ENCODE measurements around the gene TSGA10IP. TPM values are rescaled to one million over a fixed set of nuclear protein-coding genes. Genes with fewer than 3 reads are reported as not detected.
A peak's percentile ranks its signal among the peaks of the same experiment; 100 is the strongest.

TSGA10IP gene
- total and polyA plus RNA-seq, 2 experiments from 2014 or later = 1.6 to 2.0 TPM

DNA sequence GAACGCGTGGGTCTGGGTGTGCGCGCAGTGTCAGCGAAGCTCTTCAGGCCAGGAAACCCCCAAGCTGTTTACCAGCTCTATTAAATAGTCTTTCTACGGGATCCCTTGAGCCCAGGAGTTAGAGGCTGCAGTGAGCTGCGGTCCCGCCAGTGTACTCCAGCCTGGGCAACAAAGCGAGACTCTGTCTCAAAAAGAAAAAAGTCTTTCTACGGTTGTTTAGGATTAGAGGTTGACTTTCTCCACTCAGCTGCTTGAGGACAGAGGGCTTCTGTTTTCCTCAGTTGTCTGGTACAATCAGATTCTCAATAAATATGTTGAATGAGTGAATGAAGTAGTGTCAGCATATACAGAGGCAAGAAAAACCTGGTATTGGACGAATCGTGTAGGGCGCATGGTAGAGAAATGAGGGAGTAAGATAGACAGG lies 16.9 kb downstream of the TSGA10IP start:
- Mint-ChIP-seq H3K27ac (peak overlapping the region; percentile 20), H3K9me3 (peaks cover 2% of the 10 kb centered on the region; the same call in 1 of the 3 replicates), H3K27me3 (ENCODE audit: insufficient read depth, low read depth, poor library complexity) (peaks cover 15% of the 10 kb centered on the region), H3K4me3 (peak overlapping the region; percentile 96), H3K4me1 (peaks cover 17% of the 10 kb centered on the region), H3K36me3 (ENCODE audit: low read depth) (peaks cover 34% of the 10 kb centered on the region)
- ATAC-seq = no peak
- peaks cover 8% of the 10 kb centered on the region for H3K4me1 ChIP-seq (ENCODE audit: insufficient read depth)
- H3K36me3 ChIP-seq (ENCODE audit: insufficient read depth) = no peaks in the 10 kb centered on the region; the same call in 1 of the 2 replicates
- TF ChIP-seq, protein P1, sequence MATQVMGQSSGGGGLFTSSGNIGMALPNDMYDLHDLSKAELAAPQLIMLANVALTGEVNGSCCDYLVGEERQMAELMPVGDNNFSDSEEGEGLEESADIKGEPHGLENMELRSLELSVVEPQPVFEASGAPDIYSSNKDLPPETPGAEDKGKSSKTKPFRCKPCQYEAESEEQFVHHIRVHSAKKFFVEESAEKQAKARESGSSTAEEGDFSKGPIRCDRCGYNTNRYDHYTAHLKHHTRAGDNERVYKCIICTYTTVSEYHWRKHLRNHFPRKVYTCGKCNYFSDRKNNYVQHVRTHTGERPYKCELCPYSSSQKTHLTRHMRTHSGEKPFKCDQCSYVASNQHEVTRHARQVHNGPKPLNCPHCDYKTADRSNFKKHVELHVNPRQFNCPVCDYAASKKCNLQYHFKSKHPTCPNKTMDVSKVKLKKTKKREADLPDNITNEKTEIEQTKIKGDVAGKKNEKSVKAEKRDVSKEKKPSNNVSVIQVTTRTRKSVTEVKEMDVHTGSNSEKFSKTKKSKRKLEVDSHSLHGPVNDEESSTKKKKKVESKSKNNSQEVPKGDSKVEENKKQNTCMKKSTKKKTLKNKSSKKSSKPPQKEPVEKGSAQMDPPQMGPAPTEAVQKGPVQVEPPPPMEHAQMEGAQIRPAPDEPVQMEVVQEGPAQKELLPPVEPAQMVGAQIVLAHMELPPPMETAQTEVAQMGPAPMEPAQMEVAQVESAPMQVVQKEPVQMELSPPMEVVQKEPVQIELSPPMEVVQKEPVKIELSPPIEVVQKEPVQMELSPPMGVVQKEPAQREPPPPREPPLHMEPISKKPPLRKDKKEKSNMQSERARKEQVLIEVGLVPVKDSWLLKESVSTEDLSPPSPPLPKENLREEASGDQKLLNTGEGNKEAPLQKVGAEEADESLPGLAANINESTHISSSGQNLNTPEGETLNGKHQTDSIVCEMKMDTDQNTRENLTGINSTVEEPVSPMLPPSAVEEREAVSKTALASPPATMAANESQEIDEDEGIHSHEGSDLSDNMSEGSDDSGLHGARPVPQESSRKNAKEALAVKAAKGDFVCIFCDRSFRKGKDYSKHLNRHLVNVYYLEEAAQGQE (IDR thresholded peaks at IDR 0.05; ENCODE audit: unreplicated experiment) = no peak
- TF ChIP-seq EZH2phosphoT487 (IDR thresholded peaks at IDR 0.05; ENCODE audit: unreplicated experiment) = no peak
- TF ChIP-seq POLR2AphosphoS5 (IDR thresholded peaks at IDR 0.05; ENCODE audit: low read depth) = no peak
- no peak for TF ChIP-seq CREB1 (CRISPR knock-in tag; IDR thresholded peaks at IDR 0.05; ENCODE audit: low read depth)
- no peak for TF ChIP-seq JUNB (IDR thresholded peaks at IDR 0.05; ENCODE audit: unreplicated experiment)
- TF ChIP-seq ZNF331 (CRISPR knock-in tag; IDR thresholded peaks at IDR 0.05; ENCODE audit: low read depth) = no peak
- TF ChIP-seq, protein P2, sequence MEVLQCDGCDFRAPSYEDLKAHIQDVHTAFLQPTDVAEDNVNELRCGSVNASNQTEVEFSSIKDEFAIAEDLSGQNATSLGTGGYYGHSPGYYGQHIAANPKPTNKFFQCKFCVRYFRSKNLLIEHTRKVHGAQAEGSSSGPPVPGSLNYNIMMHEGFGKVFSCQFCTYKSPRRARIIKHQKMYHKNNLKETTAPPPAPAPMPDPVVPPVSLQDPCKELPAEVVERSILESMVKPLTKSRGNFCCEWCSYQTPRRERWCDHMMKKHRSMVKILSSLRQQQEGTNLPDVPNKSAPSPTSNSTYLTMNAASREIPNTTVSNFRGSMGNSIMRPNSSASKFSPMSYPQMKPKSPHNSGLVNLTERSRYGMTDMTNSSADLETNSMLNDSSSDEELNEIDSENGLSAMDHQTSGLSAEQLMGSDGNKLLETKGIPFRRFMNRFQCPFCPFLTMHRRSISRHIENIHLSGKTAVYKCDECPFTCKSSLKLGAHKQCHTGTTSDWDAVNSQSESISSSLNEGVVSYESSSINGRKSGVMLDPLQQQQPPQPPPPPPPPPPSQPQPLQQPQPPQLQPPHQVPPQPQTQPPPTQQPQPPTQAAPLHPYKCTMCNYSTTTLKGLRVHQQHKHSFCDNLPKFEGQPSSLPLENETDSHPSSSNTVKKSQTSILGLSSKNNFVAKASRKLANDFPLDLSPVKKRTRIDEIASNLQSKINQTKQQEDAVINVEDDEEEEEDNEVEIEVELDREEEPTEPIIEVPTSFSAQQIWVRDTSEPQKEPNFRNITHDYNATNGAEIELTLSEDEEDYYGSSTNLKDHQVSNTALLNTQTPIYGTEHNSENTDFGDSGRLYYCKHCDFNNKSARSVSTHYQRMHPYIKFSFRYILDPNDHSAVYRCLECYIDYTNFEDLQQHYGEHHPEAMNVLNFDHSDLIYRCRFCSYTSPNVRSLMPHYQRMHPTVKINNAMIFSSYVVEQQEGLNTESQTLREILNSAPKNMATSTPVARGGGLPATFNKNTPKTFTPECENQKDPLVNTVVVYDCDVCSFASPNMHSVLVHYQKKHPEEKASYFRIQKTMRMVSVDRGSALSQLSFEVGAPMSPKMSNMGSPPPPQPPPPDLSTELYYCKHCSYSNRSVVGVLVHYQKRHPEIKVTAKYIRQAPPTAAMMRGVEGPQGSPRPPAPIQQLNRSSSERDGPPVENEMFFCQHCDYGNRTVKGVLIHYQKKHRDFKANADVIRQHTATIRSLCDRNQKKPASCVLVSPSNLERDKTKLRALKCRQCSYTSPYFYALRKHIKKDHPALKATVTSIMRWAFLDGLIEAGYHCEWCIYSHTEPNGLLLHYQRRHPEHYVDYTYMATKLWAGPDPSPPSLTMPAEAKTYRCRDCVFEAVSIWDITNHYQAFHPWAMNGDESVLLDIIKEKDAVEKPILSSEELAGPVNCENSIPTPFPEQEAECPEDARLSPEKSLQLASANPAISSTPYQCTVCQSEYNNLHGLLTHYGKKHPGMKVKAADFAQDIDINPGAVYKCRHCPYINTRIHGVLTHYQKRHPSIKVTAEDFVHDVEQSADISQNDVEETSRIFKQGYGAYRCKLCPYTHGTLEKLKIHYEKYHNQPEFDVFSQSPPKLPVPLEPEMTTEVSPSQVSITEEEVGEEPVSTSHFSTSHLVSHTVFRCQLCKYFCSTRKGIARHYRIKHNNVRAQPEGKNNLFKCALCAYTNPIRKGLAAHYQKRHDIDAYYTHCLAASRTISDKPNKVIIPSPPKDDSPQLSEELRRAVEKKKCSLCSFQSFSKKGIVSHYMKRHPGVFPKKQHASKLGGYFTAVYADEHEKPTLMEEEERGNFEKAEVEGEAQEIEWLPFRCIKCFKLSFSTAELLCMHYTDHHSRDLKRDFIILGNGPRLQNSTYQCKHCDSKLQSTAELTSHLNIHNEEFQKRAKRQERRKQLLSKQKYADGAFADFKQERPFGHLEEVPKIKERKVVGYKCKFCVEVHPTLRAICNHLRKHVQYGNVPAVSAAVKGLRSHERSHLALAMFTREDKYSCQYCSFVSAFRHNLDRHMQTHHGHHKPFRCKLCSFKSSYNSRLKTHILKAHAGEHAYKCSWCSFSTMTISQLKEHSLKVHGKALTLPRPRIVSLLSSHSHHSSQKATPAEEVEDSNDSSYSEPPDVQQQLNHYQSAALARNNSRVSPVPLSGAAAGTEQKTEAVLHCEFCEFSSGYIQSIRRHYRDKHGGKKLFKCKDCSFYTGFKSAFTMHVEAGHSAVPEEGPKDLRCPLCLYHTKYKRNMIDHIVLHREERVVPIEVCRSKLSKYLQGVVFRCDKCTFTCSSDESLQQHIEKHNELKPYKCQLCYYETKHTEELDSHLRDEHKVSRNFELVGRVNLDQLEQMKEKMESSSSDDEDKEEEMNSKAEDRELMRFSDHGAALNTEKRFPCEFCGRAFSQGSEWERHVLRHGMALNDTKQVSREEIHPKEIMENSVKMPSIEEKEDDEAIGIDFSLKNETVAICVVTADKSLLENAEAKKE (CRISPR knock-in tag; IDR thresholded peaks at IDR 0.05) = no peak
- TF ChIP-seq STAT1 (IDR thresholded peaks at IDR 0.05; ENCODE audit: unreplicated experiment) = no peak
- TF ChIP-seq, protein P3, sequence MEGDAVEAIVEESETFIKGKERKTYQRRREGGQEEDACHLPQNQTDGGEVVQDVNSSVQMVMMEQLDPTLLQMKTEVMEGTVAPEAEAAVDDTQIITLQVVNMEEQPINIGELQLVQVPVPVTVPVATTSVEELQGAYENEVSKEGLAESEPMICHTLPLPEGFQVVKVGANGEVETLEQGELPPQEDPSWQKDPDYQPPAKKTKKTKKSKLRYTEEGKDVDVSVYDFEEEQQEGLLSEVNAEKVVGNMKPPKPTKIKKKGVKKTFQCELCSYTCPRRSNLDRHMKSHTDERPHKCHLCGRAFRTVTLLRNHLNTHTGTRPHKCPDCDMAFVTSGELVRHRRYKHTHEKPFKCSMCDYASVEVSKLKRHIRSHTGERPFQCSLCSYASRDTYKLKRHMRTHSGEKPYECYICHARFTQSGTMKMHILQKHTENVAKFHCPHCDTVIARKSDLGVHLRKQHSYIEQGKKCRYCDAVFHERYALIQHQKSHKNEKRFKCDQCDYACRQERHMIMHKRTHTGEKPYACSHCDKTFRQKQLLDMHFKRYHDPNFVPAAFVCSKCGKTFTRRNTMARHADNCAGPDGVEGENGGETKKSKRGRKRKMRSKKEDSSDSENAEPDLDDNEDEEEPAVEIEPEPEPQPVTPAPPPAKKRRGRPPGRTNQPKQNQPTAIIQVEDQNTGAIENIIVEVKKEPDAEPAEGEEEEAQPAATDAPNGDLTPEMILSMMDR (conservative IDR thresholded peaks at IDR 0.05; ENCODE audit: low read depth in 2 of 2) = no peak
- no peak for TF ChIP-seq ZNF114 (CRISPR knock-in tag; IDR thresholded peaks at IDR 0.05)
- no peak for TF ChIP-seq EZH2 (IDR thresholded peaks at IDR 0.05; ENCODE audit: low read depth, unreplicated experiment)
- no peak for TF ChIP-seq NANOG (IDR thresholded peaks at IDR 0.05; ENCODE audit: borderline replicate concordance)
- TF ChIP-seq, protein P4, sequence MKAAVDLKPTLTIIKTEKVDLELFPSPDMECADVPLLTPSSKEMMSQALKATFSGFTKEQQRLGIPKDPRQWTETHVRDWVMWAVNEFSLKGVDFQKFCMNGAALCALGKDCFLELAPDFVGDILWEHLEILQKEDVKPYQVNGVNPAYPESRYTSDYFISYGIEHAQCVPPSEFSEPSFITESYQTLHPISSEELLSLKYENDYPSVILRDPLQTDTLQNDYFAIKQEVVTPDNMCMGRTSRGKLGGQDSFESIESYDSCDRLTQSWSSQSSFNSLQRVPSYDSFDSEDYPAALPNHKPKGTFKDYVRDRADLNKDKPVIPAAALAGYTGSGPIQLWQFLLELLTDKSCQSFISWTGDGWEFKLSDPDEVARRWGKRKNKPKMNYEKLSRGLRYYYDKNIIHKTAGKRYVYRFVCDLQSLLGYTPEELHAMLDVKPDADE (IDR thresholded peaks at IDR 0.05) = no peak
- peak overlapping the region; percentile 85 for H3K4me3 ChIP-seq
- DNase-seq (ENCODE audit: low spot score) = no peak
- H3K27me3 ChIP-seq (ENCODE audit: insufficient read depth) = no peaks in the 10 kb centered on the region
- peaks cover 13% of the 10 kb centered on the region for H4K20me1 ChIP-seq (replicated peaks; ENCODE audit: insufficient read depth)
- H3K79me2 ChIP-seq (replicated peaks; ENCODE audit: insufficient read depth) = peaks cover 26% of the 10 kb centered on the region
- no peaks in the 10 kb centered on the region for H3K9me2 ChIP-seq (ENCODE audit: insufficient read depth)
- H2AFZ ChIP-seq = no peak overlapping the region
- H3F3A ChIP-seq (replicated peaks; ENCODE audit: low read depth) = 0 out of 2 replicates have a peak, but pooled peaks cover 3% of the 10 kb centered on the region
- no peak overlapping the region for H3K27ac ChIP-seq (ENCODE audit: low read depth)
- peak overlapping the region; percentile 100 for H3K4me2 ChIP-seq
